NCI-H2081 (cell line): Measurements from ENCODE around the gene PIM1.
"Not testable (repeated sequence)": the region's sequence is repeated elsewhere in the genome, so short reads cannot be mapped to it uniquely, and the experiment has no call there.

Experiments
- DNase-seq, 2 experiments: peaks; one replicate each; lab custom pipeline; 2025; lab: John Stamatoyannopoulos, UW

The PIM1 gene

DNA sequence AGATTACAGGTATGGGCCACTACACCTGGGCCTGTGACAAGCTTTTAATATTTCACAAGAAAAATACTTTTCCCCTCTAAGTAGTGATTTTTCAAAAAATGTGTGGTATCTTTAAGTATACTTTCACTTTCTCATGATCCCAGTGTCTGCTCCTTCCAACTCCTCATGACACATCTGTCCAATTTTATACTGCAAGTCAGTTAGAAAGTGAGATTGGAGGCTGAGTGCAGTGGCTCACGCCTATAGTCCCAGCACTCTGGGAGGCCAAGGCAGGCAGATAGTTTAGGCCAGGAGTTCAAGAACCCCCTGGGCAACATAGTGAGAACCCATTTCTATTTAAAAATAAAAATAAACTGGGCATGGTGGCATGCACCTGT lies 20.2 kb downstream of the PIM1 start:
- DNase-seq, result no peak

GRCh38 chr6:37192666-37193065 lies 22.7 kb downstream of the PIM1 start:
- peak; percentile 33 to 69 for DNase-seq

DNA sequence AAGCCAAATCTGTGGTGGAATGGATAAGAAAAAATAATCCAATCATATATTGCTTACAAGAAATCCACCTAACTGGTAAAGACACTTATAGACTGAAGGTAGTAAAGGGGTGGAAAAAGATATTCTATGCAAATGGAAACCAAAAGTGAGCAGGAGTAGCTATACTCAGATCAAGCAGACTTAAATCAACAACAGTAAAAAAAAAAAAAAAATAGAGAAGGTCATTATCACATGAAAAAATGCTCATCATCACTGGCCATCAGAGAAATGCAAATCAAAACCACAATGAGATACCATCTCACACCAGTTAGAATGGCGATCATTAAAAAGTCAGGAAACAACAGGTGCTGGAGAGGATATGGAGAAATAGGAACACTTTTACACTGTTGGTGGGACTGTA lies 24.9 kb downstream of the PIM1 start:
- not testable (repeated sequence) for DNase-seq

DNA sequence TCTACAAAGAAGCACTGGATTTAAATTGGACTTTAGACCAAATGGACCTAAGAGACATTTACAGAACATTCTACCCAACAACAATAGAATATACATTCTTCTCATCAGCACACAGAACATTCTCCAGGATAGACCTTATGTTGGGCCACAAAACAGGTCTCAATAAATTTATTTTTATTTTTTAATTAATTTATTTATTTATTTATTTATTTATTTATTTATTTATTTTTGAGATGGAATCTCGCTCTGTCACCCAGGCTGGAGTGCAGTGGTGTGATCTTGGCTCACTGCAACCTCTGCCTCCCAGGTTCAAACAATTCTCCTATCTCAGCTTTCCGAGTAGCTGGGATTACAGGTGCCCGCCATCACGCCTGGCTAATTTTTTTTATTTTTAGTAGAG lies 26.5 kb downstream of the PIM1 start:
- not testable (repeated sequence) for DNase-seq

- DNase-seq, result no peak
Observed at GRCh38 chr6:37200085-37200484, 30.1 kb downstream of the PIM1 start.

DNA sequence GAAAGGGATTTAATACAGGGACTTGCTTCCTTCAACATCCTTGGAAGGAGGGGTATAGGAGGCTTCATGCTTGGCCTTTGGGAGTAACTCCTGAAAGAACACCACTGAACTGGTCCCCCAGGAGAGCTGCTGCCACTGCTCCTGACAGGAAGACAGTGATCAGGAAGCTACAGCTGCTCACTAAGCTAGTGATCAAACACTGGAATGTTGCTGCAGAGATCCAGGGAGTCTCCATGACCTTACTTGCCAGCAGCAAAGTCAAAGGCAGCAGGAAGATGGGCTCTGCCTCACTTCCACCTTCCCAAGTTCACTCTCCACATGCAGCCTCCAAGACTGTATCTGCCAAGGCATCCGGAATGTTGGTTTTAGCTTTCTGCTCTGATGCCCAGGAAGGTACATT lies 31.8 kb downstream of the PIM1 start:
- DNase-seq, result no peak

DNA sequence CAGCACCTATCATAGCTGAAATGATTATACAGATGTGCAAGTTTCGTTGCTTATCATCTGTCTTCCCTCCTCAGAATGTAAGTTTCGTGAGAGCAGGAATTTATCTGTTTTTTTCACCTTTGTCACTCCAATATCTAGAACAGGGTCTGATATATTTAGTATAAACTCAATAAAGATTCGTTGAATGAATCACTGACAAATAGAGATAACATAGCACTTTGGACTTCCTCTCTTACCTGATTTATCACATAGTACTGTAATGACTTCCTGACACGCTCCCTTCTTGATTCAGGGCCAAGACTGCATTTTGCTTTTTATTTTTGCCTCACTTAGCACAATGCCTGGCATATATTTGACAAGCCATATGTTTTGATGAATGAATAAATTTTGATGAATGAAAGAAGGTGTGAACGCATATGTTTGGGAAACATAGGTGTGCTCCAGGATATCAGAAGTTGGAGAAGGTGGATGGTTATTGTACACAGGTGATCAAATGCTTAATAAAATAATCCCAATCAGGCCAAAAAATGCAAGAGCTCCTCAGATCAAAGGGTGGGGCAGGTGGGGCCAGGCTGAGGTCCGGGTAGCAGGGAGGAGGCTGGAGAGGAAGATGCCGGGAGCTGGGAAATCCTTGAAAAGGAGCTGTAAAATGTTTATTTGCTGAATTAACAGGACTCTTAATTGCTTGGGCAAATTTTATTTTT lies 33.0 kb downstream of the PIM1 start:
- DNase-seq, result peak in 1 of 2 experiments; percentile 57

GRCh38 chr6:37204014-37204751 lies 34.2 kb downstream of the PIM1 start:
- no peak for DNase-seq

DNA sequence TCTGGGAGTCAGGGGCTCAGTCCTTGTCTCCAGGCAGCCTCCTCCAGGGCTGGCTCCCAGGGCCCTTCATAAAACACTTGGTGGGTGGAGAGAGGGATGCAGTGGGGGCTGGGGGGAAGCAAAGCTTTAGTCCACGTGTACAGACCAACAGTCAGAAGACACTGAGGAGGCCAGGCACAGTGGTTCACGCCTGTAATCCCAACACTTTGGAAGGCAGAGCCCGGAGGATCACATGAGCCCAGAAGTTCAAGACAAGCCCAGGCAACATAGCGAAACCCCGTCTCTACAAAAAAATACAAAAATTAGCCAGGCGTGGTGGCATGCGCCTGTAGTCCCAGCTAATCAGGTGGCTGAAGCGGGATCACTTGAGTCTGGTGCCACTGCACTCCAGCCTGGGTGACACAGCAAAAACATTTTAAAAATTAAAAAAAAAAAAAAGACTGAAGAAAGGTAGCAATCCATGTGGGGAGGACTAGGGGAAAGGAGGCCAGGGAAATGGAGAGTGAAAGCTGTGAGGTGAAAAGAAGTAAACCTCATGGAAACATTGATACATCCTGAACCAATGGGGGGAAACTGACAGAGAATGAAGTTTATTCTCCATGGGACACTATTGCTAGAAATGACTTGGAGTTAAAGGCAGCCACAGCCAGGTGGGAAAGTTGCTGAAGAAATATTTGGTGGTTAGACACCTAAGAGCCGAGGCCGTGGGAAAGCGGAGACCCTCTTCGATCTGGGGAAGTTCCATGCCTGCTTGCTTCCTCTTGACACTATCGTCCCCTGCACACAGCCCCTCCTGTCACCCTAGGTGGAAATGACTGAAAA lies 35.4 kb downstream of the PIM1 start:
- DNase-seq, result no peak

GRCh38 chr6:37205997-37206340 lies 36.0 kb downstream of the PIM1 start:
- no peak for DNase-seq

GRCh38 chr6:37206622-37207021 lies 36.7 kb downstream of the PIM1 start:
- no peak for DNase-seq

DNA sequence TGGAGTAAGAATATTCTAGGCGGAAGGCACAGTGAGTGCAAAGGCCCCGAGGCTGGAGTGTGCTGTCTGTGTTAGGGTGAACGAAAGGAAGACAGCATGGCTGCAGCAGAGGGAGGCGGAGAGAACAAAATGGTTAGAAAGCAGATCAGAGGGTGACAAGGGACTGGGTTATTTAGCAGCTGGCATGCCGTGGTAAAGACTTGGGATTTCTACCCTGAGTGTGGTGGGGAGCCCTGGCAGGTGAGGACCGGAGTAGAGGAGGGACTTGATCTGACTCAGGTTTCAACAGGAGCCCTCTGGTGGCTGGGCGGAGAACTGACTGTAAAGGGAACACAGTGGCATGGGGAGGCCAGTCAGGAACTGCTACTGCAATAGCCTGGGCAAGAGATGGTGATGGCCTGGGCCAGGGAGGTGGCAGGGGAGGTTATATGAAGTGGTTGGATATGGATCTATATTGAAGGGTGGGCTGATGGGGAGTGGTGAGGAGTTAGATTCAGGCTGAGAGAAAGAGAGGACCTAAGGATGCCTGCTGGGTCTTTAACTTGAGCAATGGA lies 38.0 kb downstream of the PIM1 start:
- DNase-seq, result peak; percentile 69 to 70

DNA sequence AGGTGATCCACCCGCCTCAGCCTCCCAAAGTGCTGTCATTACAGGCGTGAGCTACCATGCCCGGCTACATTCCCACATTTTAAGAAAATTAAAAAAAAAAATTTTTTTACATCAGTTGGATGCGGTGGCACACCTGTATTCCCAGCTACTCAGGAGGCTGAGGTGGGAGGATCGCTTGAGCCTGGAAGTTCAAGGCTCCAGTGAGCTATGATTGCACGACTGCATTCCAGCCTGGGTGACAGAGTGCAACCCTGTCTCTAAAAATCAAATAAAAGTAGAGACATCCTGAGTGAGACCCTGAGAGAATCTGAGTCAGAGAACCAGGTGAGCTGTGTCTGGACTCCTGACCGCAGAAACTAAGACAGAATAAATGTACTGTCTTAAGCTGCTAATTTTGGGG lies 38.8 kb downstream of the PIM1 start:
- DNase-seq, result no peak

DNA sequence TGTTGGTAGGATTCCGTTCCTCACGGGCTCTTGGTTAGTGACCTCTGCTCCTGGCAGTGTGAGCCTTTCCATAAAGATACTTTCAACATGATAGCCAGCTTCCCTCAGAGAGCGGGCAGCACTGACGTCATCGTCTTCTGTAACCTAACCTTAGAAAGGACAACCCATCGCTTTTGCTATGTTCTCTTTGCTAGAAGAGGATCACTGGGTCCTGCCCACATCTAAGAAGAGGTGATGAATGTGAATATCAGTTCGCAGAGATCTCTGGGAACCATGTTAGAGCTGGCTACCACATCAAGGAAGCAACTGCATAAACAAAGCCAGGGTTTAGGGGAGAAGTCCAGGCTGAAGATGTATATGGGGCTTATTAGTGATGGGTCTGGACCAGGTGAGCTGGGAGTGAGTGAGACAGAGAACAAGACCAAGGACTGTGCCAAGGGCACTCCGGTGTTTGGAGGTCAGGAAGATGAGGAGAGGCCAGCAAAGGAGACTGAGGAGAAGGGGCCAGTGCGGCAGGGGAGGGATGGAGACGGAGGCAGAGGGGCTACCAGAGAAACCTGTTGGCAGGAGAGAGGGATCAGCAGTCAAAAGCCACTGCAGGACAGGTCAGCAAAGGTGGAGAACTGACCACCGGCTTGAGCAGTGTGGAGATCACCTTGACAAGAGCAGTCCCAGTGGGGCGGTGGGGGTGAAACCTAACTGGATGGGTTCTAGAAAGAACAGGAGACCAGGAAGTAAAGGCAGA lies 39.7 kb downstream of the PIM1 start:
- no peak for DNase-seq

DNA sequence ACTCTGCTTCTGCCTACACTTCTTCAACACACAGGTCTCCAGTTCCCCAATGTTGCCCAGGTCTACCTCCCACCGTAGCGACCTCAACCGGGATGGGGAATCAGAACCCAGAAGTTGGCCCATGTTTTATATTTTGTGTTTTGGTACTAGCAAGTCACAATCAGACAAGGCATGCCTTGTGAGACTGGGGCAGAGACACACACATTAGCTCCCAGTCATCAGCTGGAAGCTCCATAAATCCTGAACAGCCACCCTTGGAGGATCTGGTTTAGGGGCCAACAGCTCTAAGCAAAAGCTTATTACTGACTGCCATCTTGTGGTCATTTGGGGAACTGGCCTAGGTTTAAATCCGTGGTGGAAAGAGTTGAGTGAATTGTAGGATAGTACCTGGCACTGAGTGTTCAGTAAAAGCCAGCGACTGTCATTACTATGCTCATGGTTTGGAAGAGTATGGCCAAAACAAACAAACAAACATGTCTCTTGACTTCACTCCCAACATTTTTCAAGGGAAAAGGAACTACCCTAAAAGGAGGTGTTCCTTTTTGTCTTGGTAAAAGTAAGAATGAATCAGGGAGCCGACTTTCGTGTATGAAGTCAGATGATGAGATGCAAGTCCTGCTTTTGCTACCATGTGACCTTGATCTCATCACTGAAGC lies 40.5 kb downstream of the PIM1 start:
- DNase-seq, result peak; percentile 81 to 83

- DNase-seq, result no peak
Observed at GRCh38 chr6:37212268-37212667, 42.3 kb downstream of the PIM1 start.

- no peak for DNase-seq
Observed at GRCh38 chr6:37218061-37218460, 48.1 kb downstream of the PIM1 start.

DNA sequence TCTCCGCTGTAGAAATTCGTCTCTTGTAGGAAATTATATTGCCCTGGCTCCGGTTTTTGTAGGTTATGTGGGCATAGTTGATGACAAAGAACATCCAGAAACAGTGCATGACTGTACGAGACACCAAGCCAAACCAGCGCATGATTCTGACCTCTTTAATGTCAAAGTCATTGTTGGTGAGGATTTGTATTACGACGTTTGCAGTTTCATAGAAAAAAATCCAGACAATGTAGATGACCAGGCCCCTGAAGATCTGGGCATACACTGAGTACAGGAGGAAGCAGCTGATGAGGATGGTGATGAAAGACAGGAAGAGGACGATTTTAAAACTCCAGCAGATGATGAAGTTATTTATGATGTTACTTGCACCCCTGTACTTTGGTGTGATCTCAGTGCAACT lies 48.6 kb downstream of the PIM1 start:
- no peak for DNase-seq

GRCh38 chr6:37221585-37222124 lies 51.7 kb downstream of the PIM1 start:
- DNase-seq, result no peak

- peak; percentile 97 to 99 for DNase-seq
Observed at GRCh38 chr6:37222125-37222967, 52.4 kb downstream of the PIM1 start.
